ENCODE measurements around the gene MEIOSIN. TPM values are rescaled to one million over a fixed set of nuclear protein-coding genes. Genes with fewer than 3 reads are reported as not detected.

Gene MEIOSIN
- total and polyA plus RNA-seq, 8 donors = not detected

- ATAC-seq (peak; percentile 89), DNase-seq (peak in 3 of 4 donors; percentile 73 to 92 (median 81))
- H3K9me3 ChIP-seq = no peaks in the 10 kb centered on the region
- H3K27me3 ChIP-seq = peaks cover 0 to 92% of the 10 kb centered on the region in 2 donors
- intact Hi-C loops (cut with DNase I) = no loop called here
- peaks cover 11 to 42% of the 10 kb centered on the region in 2 donors for H3K4me1 ChIP-seq
- peak; percentile 54 to 63 for TF ChIP-seq CTCF (IDR thresholded peaks at IDR 0.05)
- peaks cover 0 to 25% of the 10 kb centered on the region in 2 donors for H3K36me3 ChIP-seq
- peak overlapping the region in 1 of 2 donors; percentile 7 for H3K4me3 ChIP-seq
- no peak overlapping the region for H3K27ac ChIP-seq
Measured at GRCh38 chr19:45779231-45780145, 46.2 kb downstream of the MEIOSIN start.

GRCh38 chr19:45780146-45780447 is 46.9 kb downstream of the MEIOSIN start:
- intact Hi-C loops (cut with DNase I) = no loop called here
- no peaks in the 10 kb centered on the region for H3K9me3 ChIP-seq
- DNase-seq (no peak), ATAC-seq (no peak)
- peaks cover 11 to 42% of the 10 kb centered on the region in 2 donors for H3K4me1 ChIP-seq
- H3K27me3 ChIP-seq = peaks cover 0 to 92% of the 10 kb centered on the region in 2 donors
- no peak overlapping the region for H3K27ac ChIP-seq
- H3K36me3 ChIP-seq = peaks cover 0 to 20% of the 10 kb centered on the region in 2 donors
- no peak for TF ChIP-seq CTCF (IDR thresholded peaks at IDR 0.05)
- H3K4me3 ChIP-seq = no peak overlapping the region

- no peak overlapping the region for H3K27ac ChIP-seq
- DNase-seq (no peak), ATAC-seq (no peak)
- H3K4me3 ChIP-seq = peak overlapping the region in 1 of 2 donors; percentile 35
- intact Hi-C loops (cut with DNase I) = no loop called here
- no peaks in the 10 kb centered on the region for H3K9me3 ChIP-seq
- peaks cover 0 to 96% of the 10 kb centered on the region in 2 donors for H3K27me3 ChIP-seq
- no peak for TF ChIP-seq CTCF (IDR thresholded peaks at IDR 0.05)
- peaks cover 0 to 25% of the 10 kb centered on the region in 2 donors for H3K36me3 ChIP-seq
- peaks cover 11 to 42% of the 10 kb centered on the region in 2 donors for H3K4me1 ChIP-seq
Measured at GRCh38 chr19:45780448-45781213, 47.4 kb downstream of the MEIOSIN start.

GRCh38 chr19:45781214-45782161 is 48.2 kb downstream of the MEIOSIN start:
- Histone ChIP-seq H3K36me3 (peaks cover 0 to 31% of the 10 kb centered on the region in 2 donors), H3K27ac (peak overlapping the region in 1 of 2 donors; percentile 37), H3K27me3 (peaks cover 0 to 100% of the 10 kb centered on the region in 2 donors), H3K4me3 (peak overlapping the region; percentile 35 to 36), H3K4me1 (peaks cover 11 to 42% of the 10 kb centered on the region in 2 donors), H3K9me3 (no peaks in the 10 kb centered on the region)
- DNase-seq (peak in 1 of 4 donors; percentile 86), ATAC-seq (peak; percentile 36)
- intact Hi-C loops (cut with DNase I) = no loop called here
- no peak for TF ChIP-seq CTCF (IDR thresholded peaks at IDR 0.05)

Data from left lung (tissue), 10 donors.